Spleen (tissue), 11 donors: ENCODE results near the gene NUDT17. TPM values are rescaled to one million over a fixed set of nuclear protein-coding genes. Genes with fewer than 3 reads are reported as not detected.
"Not testable (repeated sequence)": the region's sequence is repeated elsewhere in the genome, so short reads cannot be mapped to it uniquely, and the experiment has no call there.

Experiments
- DNase-seq: peaks from one replicate; pipeline ENCODE4 v3.0.0-alpha.2; 2020
- H3K27ac ChIP-seq, 8 donors: fragments of 200-600 bp; sonication (generic) in 7 of 8; 1 replicate in 4 of 8; 2 replicates in 4 of 8; pipeline versions ENCODE4 v1.5.0 to v1.8.0; 2016 to 2021; ENCODE audit warnings: inconsistent platforms in 4 of 8, mild to moderate bottlenecking in 4 of 8, moderate library complexity in 1 of 8
- H3K27me3 ChIP-seq, 7 donors: fragments of 200-600 bp; sonication (generic) in 6 of 7; replicated peaks in 1 of 7; 1 replicate in 4 of 7; 2 replicates in 3 of 7; pipeline versions ENCODE4 v1.5.0 to v1.8.0; 2016 to 2021; ENCODE audit warnings: inconsistent platforms in 3 of 7, mild to moderate bottlenecking in 1 of 7
- H3K36me3 ChIP-seq, 6 donors: fragments of 200-600 bp; sonication (generic) in 5 of 6; 1 replicate in 4 of 6; 2 replicates in 2 of 6; pipeline versions ENCODE4 v1.5.0 to v1.8.0; 2016 to 2021; ENCODE audit warnings: inconsistent platforms in 2 of 6
- H3K4me1 ChIP-seq, 6 donors: fragments of 200-600 bp; sonication (generic) in 5 of 6; 1 replicate in 3 of 6; 2 replicates in 3 of 6; pipeline versions ENCODE4 v1.5.0 to v1.8.0; 2016 to 2021; ENCODE audit warnings: inconsistent platforms in 3 of 6
- H3K4me3 ChIP-seq, 8 donors: fragments of 200-600 bp; sonication (generic) in 7 of 8; 1 replicate in 4 of 8; 2 replicates in 4 of 8; pipeline versions ENCODE4 v1.5.0 to v1.8.0; 2016 to 2021; ENCODE audit warnings: inconsistent platforms in 4 of 8, mild to moderate bottlenecking in 4 of 8, moderate library complexity in 2 of 8
- H3K9me3 ChIP-seq, 8 donors: fragments of 200-600 bp; sonication (generic) in 7 of 8; 1 replicate in 4 of 8; 2 replicates in 4 of 8; pipeline versions ENCODE4 v1.5.0 to v1.8.0; 2016 to 2021; ENCODE audit warnings: inconsistent platforms in 4 of 8
- CTCF ChIP-seq, 11 experiments: fragments of 200-600 bp in 7 of 11; fragments of 450-650 bp in 4 of 11; sonication (generic) in 4 of 11; IDR thresholded peaks in 8 of 11; conservative IDR thresholded peaks in 3 of 11; 1 replicate in 7 of 11; 2 replicates in 4 of 11; pipeline versions ENCODE4 v1.4.0 to v1.8.0; 2016 to 2021; ENCODE audit warnings: antibody characterized with exemption in 11 of 11, inconsistent platforms in 4 of 11, mild to moderate bottlenecking in 1 of 11
- POLR2A ChIP-seq, 3 donors: fragments of 450-650 bp; IDR thresholded peaks; one replicate each; pipeline ENCODE4 v1.5.1; 2017; ENCODE audit warnings: antibody characterized with exemption in 3 of 3, mild to moderate bottlenecking in 1 of 3
- POLR2AphosphoS5 ChIP-seq, 3 donors: sonication (generic); formaldehyde crosslinking; IDR thresholded peaks; one replicate each; pipeline ENCODE4 v1.5.1; 2017; ENCODE audit warnings: antibody characterized with exemption in 3 of 3
- WGBS, 5 donors: extraction: QIAGEN DNeasy Blood & Tissue Kit in 3 of 5; methylation state at CpG; one replicate each; pipeline versions ENCODE4 v1.1.5 to v1.1.7; 2013 to 2018; 5-methylcytosine and 5-hydroxymethylcytosine counted together
- intact Hi-C: fragments of 100-400 bp; cut with DNase I; formaldehyde crosslinking; loops from one replicate; pipeline ENCODE4 v1.15.0; 2023; ENCODE audit warnings: low total_unique reads
- polyA plus RNA-seq, 3 donors: library from polyadenylated mRNA; stranded (reverse); fragments of 200-250 nt; gene quantifications; one replicate each; pipeline ENCODE4 v1.2.1, GENCODE V29; 2013
- total RNA-seq, 7 donors: library from RNA; depleted of rRNA in 3 of 7; stranded (reverse); fragments of >200 nt in 3 of 7; fragmentation: NEBNext Ultra II Directional in 4 of 7; extraction: Animal tissue kit (Norgen Biotek cat#: 25700) in 4 of 7; gene quantifications; one replicate each; pipeline versions ENCODE4 v1.1.0 to v1.2.1, GENCODE V29; 2016 to 2021
- donor health status: healthy with polysubstance abuse.
- donor health status: DM: no; HTN: no; CAD: no; lungs with moderate emphysema.
- donor health status: DM: no; HTN: no; CAD: no.
- donor health status: Bipolar disorder and iron deficiency.
- donor health status: healthy.
- donor health status: DM: no; HTN: no; CAD: no.
- donor health status: DM: yes; HTN: yes; CAD: no.

NUDT17 gene
- total and polyA plus RNA-seq, 10 donors: 4.3 to 7.5 (median 5.3) TPM

GRCh38 chr1:145827966-145828365 is 17.5 kb upstream of the NUDT17 start:
- Histone ChIP-seq H3K4me3 (no peak overlapping the region), H3K36me3 (peaks cover 2 to 74% (median 69%) of the 10 kb centered on the region in 6 donors), H3K27ac (no peak overlapping the region), H3K9me3 (no peaks in the 10 kb centered on the region), H3K4me1 (peaks cover 10 to 39% (median 19%) of the 10 kb centered on the region in 6 donors), H3K27me3 (no peaks in the 10 kb centered on the region)
- DNase-seq: no peak
- intact Hi-C loops: no loop called here
- TF ChIP-seq CTCF (IDR thresholded peaks at IDR 0.05 in 8 of 11, conservative IDR thresholded peaks at IDR 0.05 in 3 of 11) (no peak), POLR2A (IDR thresholded peaks at IDR 0.05) (no peak), POLR2AphosphoS5 (IDR thresholded peaks at IDR 0.05) (no peak)

GRCh38 chr1:145828367-145829026 is 16.9 kb upstream of the NUDT17 start:
- Histone ChIP-seq H3K4me3 (no peak overlapping the region), H3K27me3 (no peaks in the 10 kb centered on the region), H3K36me3 (peaks cover 7 to 79% (median 74%) of the 10 kb centered on the region in 6 donors), H3K9me3 (no peaks in the 10 kb centered on the region), H3K4me1 (peaks cover 10 to 39% (median 19%) of the 10 kb centered on the region in 6 donors), H3K27ac (no peak overlapping the region)
- intact Hi-C loops: no loop called here
- DNase-seq: no peak
- no peak for TF ChIP-seq POLR2AphosphoS5 (IDR thresholded peaks at IDR 0.05)
- no peak for TF ChIP-seq POLR2A (IDR thresholded peaks at IDR 0.05)
- TF ChIP-seq CTCF (IDR thresholded peaks at IDR 0.05 in 8 of 11, conservative IDR thresholded peaks at IDR 0.05 in 3 of 11): no peak

GRCh38 chr1:145830810-145831209 is 14.6 kb upstream of the NUDT17 start:
- H3K4me3 ChIP-seq, intact Hi-C loops, H3K9me3 ChIP-seq, H3K27me3 ChIP-seq, H3K27ac ChIP-seq, DNase-seq: not testable (repeated sequence)
- 97 to 100% (median 100%) methylated on average over 2 of the region's 2 CpGs for WGBS, 5 donors
- Histone ChIP-seq H3K36me3 (peaks cover 16 to 100% (median 97%) of the 10 kb centered on the region in 6 donors), H3K4me1 (peaks cover 0 to 23% (median 6%) of the 10 kb centered on the region in 6 donors)

- no peak for DNase-seq
- H3K36me3 ChIP-seq: peaks cover 18 to 100% (median 100%) of the 10 kb centered on the region in 6 donors
Measured at GRCh38 chr1:145837656-145838055, 7.8 kb upstream of the NUDT17 start.

More at GRCh38 chr1:145837656-145838055, 7.8 kb upstream of the NUDT17 start:
- WGBS, 5 donors: 97 to 100% (median 100%) methylated on average over 1 of the region's 1 CpG
- Histone ChIP-seq H3K4me3 (no peak overlapping the region), H3K4me1 (no peaks in the 10 kb centered on the region), H3K9me3 (no peaks in the 10 kb centered on the region), H3K27me3 (no peaks in the 10 kb centered on the region), H3K27ac (no peak overlapping the region)
- TF ChIP-seq POLR2A (IDR thresholded peaks at IDR 0.05) (no peak), CTCF (IDR thresholded peaks at IDR 0.05 in 8 of 11, conservative IDR thresholded peaks at IDR 0.05 in 3 of 11) (no peak), POLR2AphosphoS5 (IDR thresholded peaks at IDR 0.05) (no peak)
- intact Hi-C loops: no loop called here
